Measurements from ENCODE around the gene ELP5. TPM values are rescaled to one million over a fixed set of nuclear protein-coding genes. Genes with fewer than 3 reads are reported as not detected.

ELP5 gene
- total RNA-seq, 1 experiment from 2014 or later = 49.6 TPM

- H3K9me3 Mint-ChIP-seq = no peaks in the 10 kb centered on the region; a peak in 1 of 5 replicates
- H3K27me3 Mint-ChIP-seq (ENCODE audit: low read depth) = peaks cover 1% of the 10 kb centered on the region; the same call in 1 of the 2 replicates
- H2BK12ac ChIP-seq (ENCODE audit: insufficient read length, low read depth, low read length) = no peak overlapping the region
- no peak overlapping the region for H2BK5ac ChIP-seq (ENCODE audit: insufficient read length, low read length)
- no peaks in the 10 kb centered on the region for H3K9me3 ChIP-seq (ENCODE audit: control insufficient read depth, low read depth, low read length)
- H3K79me2 ChIP-seq (ENCODE audit: insufficient read depth, low read length) = no peaks in the 10 kb centered on the region
- H3K27ac ChIP-seq (ENCODE audit: insufficient read length, low read depth, low read length) = no peak overlapping the region
- no peak overlapping the region for H2AFZ ChIP-seq (ENCODE audit: low read length)
- no peak overlapping the region for H3K14ac ChIP-seq (ENCODE audit: insufficient read depth, low read length)
- H3K27ac Mint-ChIP-seq = no peak overlapping the region
- H2BK15ac ChIP-seq (ENCODE audit: low read depth, low read length) = no peak overlapping the region
- H4K91ac ChIP-seq (ENCODE audit: insufficient read length, low read depth, low read length) = no peak overlapping the region
- no peak overlapping the region for H3K4me2 ChIP-seq (ENCODE audit: insufficient read depth, insufficient read length, low read length)
- no peak overlapping the region for H2BK20ac ChIP-seq (ENCODE audit: low read depth, low read length, poor library complexity, severe bottlenecking)
- no peaks in the 10 kb centered on the region for H3K4me1 ChIP-seq (ENCODE audit: insufficient read depth, low read length)
- TF ChIP-seq, protein P1, sequence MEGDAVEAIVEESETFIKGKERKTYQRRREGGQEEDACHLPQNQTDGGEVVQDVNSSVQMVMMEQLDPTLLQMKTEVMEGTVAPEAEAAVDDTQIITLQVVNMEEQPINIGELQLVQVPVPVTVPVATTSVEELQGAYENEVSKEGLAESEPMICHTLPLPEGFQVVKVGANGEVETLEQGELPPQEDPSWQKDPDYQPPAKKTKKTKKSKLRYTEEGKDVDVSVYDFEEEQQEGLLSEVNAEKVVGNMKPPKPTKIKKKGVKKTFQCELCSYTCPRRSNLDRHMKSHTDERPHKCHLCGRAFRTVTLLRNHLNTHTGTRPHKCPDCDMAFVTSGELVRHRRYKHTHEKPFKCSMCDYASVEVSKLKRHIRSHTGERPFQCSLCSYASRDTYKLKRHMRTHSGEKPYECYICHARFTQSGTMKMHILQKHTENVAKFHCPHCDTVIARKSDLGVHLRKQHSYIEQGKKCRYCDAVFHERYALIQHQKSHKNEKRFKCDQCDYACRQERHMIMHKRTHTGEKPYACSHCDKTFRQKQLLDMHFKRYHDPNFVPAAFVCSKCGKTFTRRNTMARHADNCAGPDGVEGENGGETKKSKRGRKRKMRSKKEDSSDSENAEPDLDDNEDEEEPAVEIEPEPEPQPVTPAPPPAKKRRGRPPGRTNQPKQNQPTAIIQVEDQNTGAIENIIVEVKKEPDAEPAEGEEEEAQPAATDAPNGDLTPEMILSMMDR (conservative IDR thresholded peaks at IDR 0.05) = no peak
- no peak overlapping the region for H4K5ac ChIP-seq (ENCODE audit: insufficient read length, low read depth, low read length)
- WGBS (ENCODE audit: extremely low coverage, insufficient read length, low lambda C conversion rate) = no CpG with 5 or more reads among the region's 4 CpGs
- no peak overlapping the region for H4K8ac ChIP-seq (replicated peaks; ENCODE audit: insufficient read length, low read depth, low read length)
- no peak overlapping the region for H3K9ac ChIP-seq (ENCODE audit: extremely low read depth, insufficient read length, low read length)
- peaks cover 26 to 30% of the 10 kb centered on the region in 2 experiments for H3K4me1 Mint-ChIP-seq
- no peak overlapping the region for H3K18ac ChIP-seq (ENCODE audit: insufficient read length, low read depth, low read length)
- no peaks in the 10 kb centered on the region for H3K79me1 ChIP-seq (ENCODE audit: insufficient read depth, low read depth, low read length, poor library complexity, severe bottlenecking)
- peaks cover 5% of the 10 kb centered on the region for H3K23me2 ChIP-seq (ENCODE audit: insufficient read length, low read depth, low read length, poor library complexity, severe bottlenecking)
- H4K20me1 ChIP-seq (ENCODE audit: control insufficient read depth, insufficient read depth, insufficient read length) = no peaks in the 10 kb centered on the region
- H3K36me3 Mint-ChIP-seq (ENCODE audit: insufficient read depth in 1 of 3, low read depth in 3 of 3) = peaks cover 25 to 72% (median 62%) of the 10 kb centered on the region in 3 experiments; a peak in 6 of 7 replicates
- H3K27me3 ChIP-seq (ENCODE audit: insufficient read depth, low read length) = no peaks in the 10 kb centered on the region
- no peak overlapping the region for H3T11ph ChIP-seq (ENCODE audit: low read length)
- H3K56ac ChIP-seq (ENCODE audit: insufficient read length, low read depth, low read length) = no peak overlapping the region
- H3K23ac ChIP-seq (ENCODE audit: insufficient read length, low read depth, low read length) = no peak overlapping the region
- no peak overlapping the region for H2BK120ac ChIP-seq (ENCODE audit: low read depth, low read length, poor library complexity, severe bottlenecking)
- peak overlapping the region in 1 of 2 experiments; percentile 47; a peak in 1 of 5 replicates for H3K4me3 Mint-ChIP-seq
- DNase-seq = no peak
- no peak overlapping the region for H3K4ac ChIP-seq (ENCODE audit: low read depth, low read length)
- no peak overlapping the region for H2AK5ac ChIP-seq (ENCODE audit: insufficient read length, low read length)
These were observed 28.6 kb upstream of the ELP5 start for GRCh38 chr17:7223375-7223774.
